Astrocyte (in vitro differentiated cells and primary cell): ENCODE measurements around the gene HNF1B.

Experiments used
- EZH2 ChIP-seq: IDR thresholded peaks from 2 replicates; pipeline ENCODE4 v1.6.1; 2012; ENCODE audit warnings: mild to moderate bottlenecking, low read length, inconsistent platforms; ENCODE audit not compliant: insufficient read depth
- TF ChIP-seq, protein P1 (sequence below): IDR thresholded peaks from 2 replicates; pipeline ENCODE4 v1.5.1; 2011; ENCODE audit warnings: low read depth, mild to moderate bottlenecking, inconsistent platforms, low read length, moderate library complexity; ENCODE audit not compliant: insufficient read depth

DNA sequence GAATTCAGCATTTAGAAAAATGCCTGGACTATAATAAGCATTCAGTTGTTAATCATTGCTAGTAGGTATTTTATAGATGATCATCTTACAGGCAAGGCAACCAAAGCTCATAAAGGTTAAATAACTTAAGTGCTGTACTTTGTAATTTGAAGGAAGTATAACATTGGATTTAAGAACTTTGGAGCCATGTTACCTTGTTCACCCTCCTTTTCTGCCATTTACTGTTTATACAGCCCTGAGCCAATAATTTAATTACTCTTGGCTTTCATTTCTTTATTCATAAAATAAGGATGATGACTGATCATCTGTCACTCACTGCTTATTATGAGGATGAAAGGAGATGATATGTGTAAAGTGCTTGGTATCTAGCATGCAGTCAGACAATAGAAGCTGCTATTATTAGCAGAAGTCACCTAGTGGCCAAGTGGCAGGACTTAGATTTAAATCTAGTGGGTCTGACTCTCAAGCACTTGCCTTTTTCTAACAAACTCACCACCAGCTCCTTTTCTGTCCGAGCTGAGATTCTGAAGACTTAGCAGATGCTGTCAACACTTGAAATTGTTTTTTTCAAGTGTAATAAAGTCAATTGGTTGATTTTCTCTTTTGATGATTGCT, 83.4 kb downstream of the HNF1B start:
- TF ChIP-seq, protein P1, sequence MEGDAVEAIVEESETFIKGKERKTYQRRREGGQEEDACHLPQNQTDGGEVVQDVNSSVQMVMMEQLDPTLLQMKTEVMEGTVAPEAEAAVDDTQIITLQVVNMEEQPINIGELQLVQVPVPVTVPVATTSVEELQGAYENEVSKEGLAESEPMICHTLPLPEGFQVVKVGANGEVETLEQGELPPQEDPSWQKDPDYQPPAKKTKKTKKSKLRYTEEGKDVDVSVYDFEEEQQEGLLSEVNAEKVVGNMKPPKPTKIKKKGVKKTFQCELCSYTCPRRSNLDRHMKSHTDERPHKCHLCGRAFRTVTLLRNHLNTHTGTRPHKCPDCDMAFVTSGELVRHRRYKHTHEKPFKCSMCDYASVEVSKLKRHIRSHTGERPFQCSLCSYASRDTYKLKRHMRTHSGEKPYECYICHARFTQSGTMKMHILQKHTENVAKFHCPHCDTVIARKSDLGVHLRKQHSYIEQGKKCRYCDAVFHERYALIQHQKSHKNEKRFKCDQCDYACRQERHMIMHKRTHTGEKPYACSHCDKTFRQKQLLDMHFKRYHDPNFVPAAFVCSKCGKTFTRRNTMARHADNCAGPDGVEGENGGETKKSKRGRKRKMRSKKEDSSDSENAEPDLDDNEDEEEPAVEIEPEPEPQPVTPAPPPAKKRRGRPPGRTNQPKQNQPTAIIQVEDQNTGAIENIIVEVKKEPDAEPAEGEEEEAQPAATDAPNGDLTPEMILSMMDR = peak; percentile 20
- no peak for TF ChIP-seq EZH2
